ENCODE results near the gene MACROD2. TPM values are rescaled to one million over a fixed set of nuclear protein-coding genes. Genes with fewer than 3 reads are reported as not detected.

The MACROD2 gene
- total RNA-seq, 1 donor from 2014 or later, result 78.2 TPM

DNA sequence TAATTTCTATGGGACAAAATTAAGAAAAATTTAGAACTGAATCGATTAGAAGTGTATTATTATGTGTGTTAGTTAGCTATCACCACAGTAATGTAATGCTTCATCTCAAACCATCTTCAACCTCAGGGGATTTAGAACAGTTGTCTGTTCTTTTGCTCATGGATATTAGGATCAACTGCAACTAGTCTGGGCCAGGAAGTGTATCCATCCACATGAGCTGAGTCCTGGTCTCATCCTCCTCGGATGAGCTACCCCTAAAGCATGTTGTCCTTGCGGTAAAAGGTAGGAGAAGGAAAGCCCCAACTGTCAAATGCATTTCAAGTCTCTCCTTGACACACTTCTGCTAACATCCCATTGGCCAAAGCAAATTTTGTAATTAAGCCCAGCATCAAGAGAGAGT is 2040.3 kb downstream of the MACROD2 start:
- no peaks in the 10 kb centered on the region for H3K27me3 ChIP-seq
- DNase-seq, result no peak
- no peak overlapping the region for H3K4me3 ChIP-seq
- intact Hi-C loops (cut with DNase I), result no loop called here
- no peaks in the 10 kb centered on the region for H3K9me3 ChIP-seq
- no peak overlapping the region for H3K27ac ChIP-seq
- no peak for ATAC-seq
- H3K36me3 ChIP-seq, result no peaks in the 10 kb centered on the region
- no peaks in the 10 kb centered on the region for H3K4me1 ChIP-seq
- TF ChIP-seq, protein P1, sequence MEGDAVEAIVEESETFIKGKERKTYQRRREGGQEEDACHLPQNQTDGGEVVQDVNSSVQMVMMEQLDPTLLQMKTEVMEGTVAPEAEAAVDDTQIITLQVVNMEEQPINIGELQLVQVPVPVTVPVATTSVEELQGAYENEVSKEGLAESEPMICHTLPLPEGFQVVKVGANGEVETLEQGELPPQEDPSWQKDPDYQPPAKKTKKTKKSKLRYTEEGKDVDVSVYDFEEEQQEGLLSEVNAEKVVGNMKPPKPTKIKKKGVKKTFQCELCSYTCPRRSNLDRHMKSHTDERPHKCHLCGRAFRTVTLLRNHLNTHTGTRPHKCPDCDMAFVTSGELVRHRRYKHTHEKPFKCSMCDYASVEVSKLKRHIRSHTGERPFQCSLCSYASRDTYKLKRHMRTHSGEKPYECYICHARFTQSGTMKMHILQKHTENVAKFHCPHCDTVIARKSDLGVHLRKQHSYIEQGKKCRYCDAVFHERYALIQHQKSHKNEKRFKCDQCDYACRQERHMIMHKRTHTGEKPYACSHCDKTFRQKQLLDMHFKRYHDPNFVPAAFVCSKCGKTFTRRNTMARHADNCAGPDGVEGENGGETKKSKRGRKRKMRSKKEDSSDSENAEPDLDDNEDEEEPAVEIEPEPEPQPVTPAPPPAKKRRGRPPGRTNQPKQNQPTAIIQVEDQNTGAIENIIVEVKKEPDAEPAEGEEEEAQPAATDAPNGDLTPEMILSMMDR (IDR thresholded peaks at IDR 0.05), result no peak

DNA sequence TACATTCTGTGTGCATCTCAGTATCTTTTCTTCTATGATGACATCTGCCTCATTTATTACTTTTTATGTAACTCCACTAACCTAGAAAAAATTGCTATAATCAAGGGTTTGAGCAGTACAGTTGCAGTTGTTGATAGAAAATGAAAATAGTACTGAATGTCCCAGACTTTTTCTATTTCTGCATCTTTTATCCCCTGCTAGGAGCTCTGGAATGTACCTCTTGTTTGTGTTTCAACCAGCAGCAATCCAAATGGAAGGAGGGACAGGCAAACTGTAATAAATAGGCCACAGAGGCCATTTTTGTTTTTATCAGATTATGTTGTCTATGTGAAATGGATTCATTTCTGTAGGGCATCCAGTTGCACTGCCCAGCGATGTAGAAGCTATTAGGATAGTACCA is 2041.0 kb downstream of the MACROD2 start:
- no peak overlapping the region for H3K4me3 ChIP-seq
- TF ChIP-seq, protein P1 (IDR thresholded peaks at IDR 0.05), result no peak
- H3K27ac ChIP-seq, result no peak overlapping the region
- H3K36me3 ChIP-seq, result no peaks in the 10 kb centered on the region
- intact Hi-C loops (cut with DNase I), result no loop called here
- no peaks in the 10 kb centered on the region for H3K27me3 ChIP-seq
- ATAC-seq, result no peak
- no peaks in the 10 kb centered on the region for H3K4me1 ChIP-seq
- H3K9me3 ChIP-seq, result no peaks in the 10 kb centered on the region
- DNase-seq, result no peak

DNA sequence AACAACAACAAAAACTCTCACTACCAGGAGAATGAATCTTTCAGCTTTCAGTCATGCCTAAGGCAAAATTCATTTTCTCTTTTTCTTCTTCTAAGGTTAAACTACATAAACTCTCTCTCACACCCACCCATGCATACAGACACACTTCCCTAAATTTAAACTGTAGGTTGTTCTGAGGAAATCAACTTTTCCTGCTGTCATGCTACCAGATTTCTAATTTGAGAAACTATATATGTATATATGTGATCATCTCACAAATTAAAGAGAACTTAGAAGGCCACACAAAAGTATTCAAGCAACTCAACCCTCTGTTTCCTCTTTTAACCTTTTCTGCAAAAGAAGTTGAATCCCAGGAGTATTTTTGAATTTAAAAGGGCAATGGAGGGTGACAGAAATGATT is 2045.4 kb downstream of the MACROD2 start:
- no peaks in the 10 kb centered on the region for H3K4me1 ChIP-seq
- no peaks in the 10 kb centered on the region for H3K27me3 ChIP-seq
- no peaks in the 10 kb centered on the region for H3K9me3 ChIP-seq
- H3K36me3 ChIP-seq, result no peaks in the 10 kb centered on the region
- ATAC-seq, result peak; percentile 21
- TF ChIP-seq, protein P1 (IDR thresholded peaks at IDR 0.05), result no peak
- no peak overlapping the region for H3K27ac ChIP-seq
- intact Hi-C loops (cut with DNase I), result no loop called here
- no peak for DNase-seq
- H3K4me3 ChIP-seq, result no peak overlapping the region

DNA sequence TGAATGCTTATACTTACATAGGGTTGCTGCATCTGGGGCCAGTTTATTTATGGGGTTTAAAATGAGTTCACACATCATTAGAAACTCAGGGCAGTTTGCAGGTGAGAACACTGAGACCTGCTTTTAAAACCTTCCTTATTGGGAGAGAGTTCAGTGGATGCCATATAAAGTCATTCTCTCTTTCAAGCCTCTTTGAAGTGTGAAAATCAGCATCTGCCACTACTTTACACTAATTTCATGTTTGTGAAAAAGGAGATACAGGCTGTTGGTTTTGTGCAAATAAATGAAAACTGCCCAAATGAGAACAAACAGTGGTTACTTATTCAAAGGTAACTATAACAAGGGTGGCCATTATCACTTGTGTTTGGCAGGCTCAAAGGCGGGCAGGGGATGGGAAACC is 2047.4 kb downstream of the MACROD2 start:
- no peak for DNase-seq
- Histone ChIP-seq H3K4me3 (no peak overlapping the region), H3K27ac (no peak overlapping the region), H3K36me3 (no peaks in the 10 kb centered on the region), H3K27me3 (no peaks in the 10 kb centered on the region), H3K4me1 (no peaks in the 10 kb centered on the region), H3K9me3 (no peaks in the 10 kb centered on the region)
- TF ChIP-seq, protein P1 (IDR thresholded peaks at IDR 0.05), result no peak
- no peak for ATAC-seq
- intact Hi-C loops (cut with DNase I), result no loop called here

DNA sequence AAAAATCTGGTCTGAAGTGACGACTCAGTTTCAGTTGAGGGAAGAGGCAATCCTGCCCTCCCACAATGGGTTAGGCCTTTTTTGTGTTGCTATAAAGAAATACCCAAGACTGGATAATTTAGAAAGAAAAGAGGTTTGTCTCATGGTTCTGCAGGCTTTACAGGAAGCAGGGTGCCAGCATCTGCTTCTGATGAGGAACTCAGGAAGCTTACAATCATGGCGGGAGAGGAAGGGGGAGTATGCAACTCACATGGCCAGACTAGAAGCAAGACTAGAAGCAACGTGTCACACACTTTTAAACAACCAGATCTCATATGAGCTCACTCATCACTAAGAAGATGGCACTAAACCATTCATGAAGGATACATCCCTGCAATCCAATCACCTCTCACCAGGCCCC is 2048.6 kb downstream of the MACROD2 start:
- no peak for ATAC-seq
- DNase-seq, result no peak
- intact Hi-C loops (cut with DNase I), result no loop called here
- H3K27me3 ChIP-seq, result no peaks in the 10 kb centered on the region
- no peak overlapping the region for H3K27ac ChIP-seq
- H3K36me3 ChIP-seq, result no peaks in the 10 kb centered on the region
- TF ChIP-seq, protein P1 (IDR thresholded peaks at IDR 0.05), result no peak
- no peaks in the 10 kb centered on the region for H3K4me1 ChIP-seq
- no peak overlapping the region for H3K4me3 ChIP-seq
- no peaks in the 10 kb centered on the region for H3K9me3 ChIP-seq

DNA sequence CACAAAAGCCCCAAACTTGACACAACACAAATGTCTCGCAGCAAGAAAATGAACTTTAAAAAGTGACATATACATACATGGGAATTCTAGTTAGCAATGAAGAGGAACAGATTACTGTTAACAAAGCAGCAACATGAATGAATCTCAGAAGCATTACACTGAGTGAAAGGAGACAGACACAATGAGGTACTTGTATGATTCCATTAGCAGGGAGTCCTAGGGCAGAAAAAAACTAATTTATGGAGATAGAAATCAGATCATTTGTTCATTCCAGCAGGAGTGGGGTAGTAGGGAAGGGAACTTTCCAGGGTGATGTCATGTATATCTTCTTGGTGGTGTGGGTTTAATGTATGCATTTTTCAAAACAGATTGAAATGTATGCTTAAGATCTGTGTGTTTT is 2053.6 kb downstream of the MACROD2 start:
- TF ChIP-seq, protein P1 (IDR thresholded peaks at IDR 0.05), result no peak
- intact Hi-C loops (cut with DNase I), result no loop called here
- H3K9me3 ChIP-seq, result no peaks in the 10 kb centered on the region
- no peak for ATAC-seq
- DNase-seq, result no peak
- H3K4me3 ChIP-seq, result no peak overlapping the region
- no peak overlapping the region for H3K27ac ChIP-seq
- H3K36me3 ChIP-seq, result no peaks in the 10 kb centered on the region
- no peaks in the 10 kb centered on the region for H3K27me3 ChIP-seq
- H3K4me1 ChIP-seq, result no peaks in the 10 kb centered on the region

Data from upper lobe of right lung (tissue), 1 donor.